Measurements from ENCODE around the gene LYST. TPM values are rescaled to one million over a fixed set of nuclear protein-coding genes. Genes with fewer than 3 reads are reported as not detected.

LYST gene
- total and polyA plus RNA-seq, 12 donors: 6.7 to 48.0 (median 19.0) TPM

GRCh38 chr1:235669277-235669676 lies 197.4 kb downstream of the LYST start:
- H3K4me1 ChIP-seq (replicated peaks in 1 of 2): no peaks in the 10 kb centered on the region
- H3K9me3 ChIP-seq (replicated peaks in 1 of 3): peaks cover 0 to 20% (median 0%) of the 10 kb centered on the region in 3 donors
- H3K36me3 ChIP-seq (replicated peaks in 1 of 2): no peaks in the 10 kb centered on the region
- WGBS, 4 donors: 88 to 98% (median 94%) methylated on average over 3 of the region's 3 CpGs
- H3K4me3 ChIP-seq: no peak overlapping the region
- DNase-seq: no peak
- H3K27me3 ChIP-seq: no peaks in the 10 kb centered on the region
- intact Hi-C loops (cut with DNase I): no loop called here
- H3K27ac ChIP-seq: no peak overlapping the region
- TF ChIP-seq POLR2A (IDR thresholded peaks at IDR 0.05) (no peak), CTCF (IDR thresholded peaks at IDR 0.05) (no peak)

GRCh38 chr1:235663628-235664027 lies 203.1 kb downstream of the LYST start:
- Histone ChIP-seq H3K9me3 (replicated peaks in 1 of 3) (no peaks in the 10 kb centered on the region), H3K4me3 (no peak overlapping the region), H3K36me3 (replicated peaks in 1 of 2) (peaks cover 0 to 19% of the 10 kb centered on the region in 2 donors), H3K27ac (no peak overlapping the region), H3K27me3 (no peaks in the 10 kb centered on the region), H3K4me1 (replicated peaks in 1 of 2) (no peaks in the 10 kb centered on the region)
- 89 to 95% (median 90%) methylated on average over 4 of the region's 4 CpGs for WGBS, 4 donors
- no peak for TF ChIP-seq POLR2A (IDR thresholded peaks at IDR 0.05)
- TF ChIP-seq CTCF (IDR thresholded peaks at IDR 0.05): no peak
- intact Hi-C loops (cut with DNase I): no loop called here
- DNase-seq: no peak

GRCh38 chr1:235661568-235661967 lies 205.1 kb downstream of the LYST start:
- H3K27me3 ChIP-seq: no peaks in the 10 kb centered on the region
- H3K4me1 ChIP-seq (replicated peaks in 1 of 2): no peaks in the 10 kb centered on the region
- H3K4me3 ChIP-seq: no peak overlapping the region
- H3K27ac ChIP-seq: no peak overlapping the region
- 70 to 86% (median 79%) methylated on average over 2 of the region's 2 CpGs for WGBS, 4 donors
- no peak for DNase-seq
- intact Hi-C loops (cut with DNase I): no loop called here
- H3K36me3 ChIP-seq (replicated peaks in 1 of 2): peaks cover 0 to 19% of the 10 kb centered on the region in 2 donors
- no peaks in the 10 kb centered on the region for H3K9me3 ChIP-seq (replicated peaks in 1 of 3)
- TF ChIP-seq POLR2A (IDR thresholded peaks at IDR 0.05) (no peak), CTCF (IDR thresholded peaks at IDR 0.05) (no peak)

- no peak overlapping the region for H3K4me3 ChIP-seq
- H3K27me3 ChIP-seq: no peaks in the 10 kb centered on the region
- intact Hi-C loops (cut with DNase I): no loop called here
- no peak for TF ChIP-seq POLR2A (IDR thresholded peaks at IDR 0.05)
- no peak for TF ChIP-seq CTCF (IDR thresholded peaks at IDR 0.05)
- 93 to 95% (median 94%) methylated on average over 11 to 14 of the region's 14 CpGs for WGBS, 4 donors
- H3K4me1 ChIP-seq (replicated peaks in 1 of 2): no peaks in the 10 kb centered on the region
- H3K36me3 ChIP-seq (replicated peaks in 1 of 2): peaks cover 0 to 19% of the 10 kb centered on the region in 2 donors
- DNase-seq: no peak
- no peaks in the 10 kb centered on the region for H3K9me3 ChIP-seq (replicated peaks in 1 of 3)
- H3K27ac ChIP-seq: no peak overlapping the region
These were observed 207.4 kb downstream of the LYST start for GRCh38 chr1:235659186-235659771.
